K562 (cell line): ENCODE results near the gene AIG1. TPM values are rescaled to one million over a fixed set of nuclear protein-coding genes. Genes with fewer than 3 reads are reported as not detected.

ENCODE experiments used
- ARID4B ChIP-seq: sonication (generic); formaldehyde crosslinking; IDR thresholded peaks from 2 replicates; pipeline ENCODE4 v1.8.0; 2022; ENCODE audit warnings: mild to moderate bottlenecking, missing genetic modification reagents
- ATF3 ChIP-seq, 2 experiments: fragments of 450-650 bp in 1 of 2; sonication (generic) in 1 of 2; formaldehyde crosslinking in 1 of 2; IDR thresholded peaks in 1 of 2; conservative IDR thresholded peaks in 1 of 2; 2 replicates each; pipeline versions ENCODE4 v1.6.1 to v1.8.1; 2016 to 2023; ENCODE audit warnings: mild to moderate bottlenecking in 2 of 2, moderate library complexity in 2 of 2, inconsistent platforms in 1 of 2, missing genetic modification reagents in 1 of 2
- BRD9 ChIP-seq: fragments of 450-650 bp; IDR thresholded peaks from 2 replicates; pipeline ENCODE4 v1.6.1; 2018; ENCODE audit warnings: low read depth; ENCODE audit not compliant: partially characterized antibody
- HMG20B ChIP-seq: fragments of 250-450 bp; sonication (Bioruptor Pico); IDR thresholded peaks from 2 replicates; pipeline ENCODE4 v1.5.0; 2021; ENCODE audit warnings: mild to moderate bottlenecking
- PBX2 ChIP-seq, 2 experiments: IDR thresholded peaks in 1 of 2; conservative IDR thresholded peaks in 1 of 2; 2 replicates each; pipeline ENCODE4 v1.6.1; 2016; ENCODE audit warnings: low read depth in 2 of 2, mild to moderate bottlenecking in 1 of 2, missing compliant biosample characterization in 1 of 2, missing genetic modification characterization in 1 of 2, moderate library complexity in 1 of 2
- PRPF4 ChIP-seq: fragments of 200-400 bp; formaldehyde crosslinking; IDR thresholded peaks from one replicate; pipeline ENCODE4 v1.6.1; 2017; ENCODE audit warnings: low read length, low read depth, mild to moderate bottlenecking; ENCODE audit not compliant: insufficient read depth, poor library complexity, severe bottlenecking
- TEAD1 ChIP-seq, 2 experiments: fragments of 450-650 bp in 1 of 2; sonication (generic) in 1 of 2; formaldehyde crosslinking; IDR thresholded peaks; 2 replicates each; pipeline versions ENCODE4 v1.4.0 to v1.8.0; 2020 to 2022; ENCODE audit warnings: mild to moderate bottlenecking in 2 of 2, missing genetic modification reagents in 1 of 2
- THRAP3 ChIP-seq: fragments of 450-650 bp; IDR thresholded peaks from 2 replicates; pipeline ENCODE4 v1.6.1; 2016; ENCODE audit warnings: mild to moderate bottlenecking, inconsistent platforms, borderline replicate concordance
- THRB ChIP-seq: fragments of 450-650 bp; formaldehyde crosslinking; conservative IDR thresholded peaks from 2 replicates; pipeline ENCODE4 v1.4.0; 2022; ENCODE audit warnings: mild to moderate bottlenecking, missing genetic modification characterization
- ZNF277 ChIP-seq: fragments of 250-450 bp; sonication (Bioruptor Pico); IDR thresholded peaks from 2 replicates; pipeline ENCODE4 v1.8.0; 2022; ENCODE audit warnings: inconsistent platforms, mild to moderate bottlenecking, moderate library complexity, borderline replicate concordance
- ZNF512 ChIP-seq: IDR thresholded peaks from 2 replicates; pipeline ENCODE4 v1.6.1; 2016; ENCODE audit warnings: missing genetic modification characterization, missing compliant biosample characterization
- ZNF583 ChIP-seq: fragments of 250-450 bp; sonication (Bioruptor Pico); IDR thresholded peaks from 2 replicates; pipeline ENCODE4 v1.4.0; 2020
- ZSCAN29 ChIP-seq: fragments of 450-650 bp; IDR thresholded peaks from 2 replicates; pipeline ENCODE4 v1.6.1; 2017
- polyA plus RNA-seq, 8 experiments: library from polyadenylated mRNA; depleted of rRNA in 4 of 8; stranded (reverse) in 5 of 8; unstranded in 3 of 8; fragments of >200 nt; fragmentation: Nextera tagmentation in 2 of 8; fragmentation: Illumina TruSeq in 1 of 8; extraction: Ambion mirVana in 2 of 8; extraction: Trizol in 1 of 8; gene quantifications; 2 replicates each; pipeline versions ENCODE4 v1.2.1 to v1.2.3, GENCODE V29; 2011 to 2014; ENCODE audit warnings: inconsistent platforms in 1 of 8, missing spikeins in 1 of 8
- total RNA-seq, 7 experiments: library from RNA; depleted of rRNA in 6 of 7; stranded (reverse); fragments of >200 nt in 6 of 7; fragmentation: Illumina TruSeq in 2 of 7; extraction: Trizol in 2 of 7; gene quantifications; 2 replicates each; pipeline versions ENCODE4 v1.2.1 to v1.2.3, GENCODE V29; 2011 to 2021; ENCODE audit warnings: low replicate concordance in 1 of 7

The AIG1 gene
- total and polyA plus RNA-seq, 9 of the 15 experiments (the other 6 are each of a cell fraction or from before 2014, with no cell fraction given): 74.8 to 333 (median 127) TPM

- TF ChIP-seq ARID4B (no peak), ZSCAN29 (0 out of 2 replicates have a peak, but pooled peaks have one; percentile 44), ZNF583 (CRISPR knock-in tag) (no peak; the same call in 1 of the 2 replicates), THRAP3 (no peak), PRPF4 (no peak), BRD9 (peak; percentile 78), PBX2 (CRISPR knock-in tag; IDR thresholded peaks at IDR 0.05; ENCODE audit: low read depth) (no peak), PBX2 (tag; conservative IDR thresholded peaks at IDR 0.05; ENCODE audit: low read depth) (no peak), THRB (CRISPR knock-in tag) (no peak), ZNF512 (tag) (no peak), TEAD1 (CRISPR knock-in tag; IDR thresholded peaks at IDR 0.05) (peak in 1 of 2 experiments; percentile 68; a peak in 1 of 4 replicates), ZNF277 (CRISPR knock-in tag) (no peak), ATF3 (IDR thresholded peaks at IDR 0.05) (no peak), ATF3 (CRISPR knock-in tag; conservative IDR thresholded peaks at IDR 0.05) (no peak), HMG20B (no peak)
Observed at GRCh38 chr6:143164565-143165105, 103.9 kb downstream of the AIG1 start (continued).
